Measurements from ENCODE around the gene DZIP3.
"Not testable (repeated sequence)": the region's sequence is repeated elsewhere in the genome, so short reads cannot be mapped to it uniquely, and the experiment has no call there.

The DZIP3 gene

GRCh38 chr3:108599677-108600409 is 10.3 kb downstream of the DZIP3 start:
- DNase-seq = no peak

DNA sequence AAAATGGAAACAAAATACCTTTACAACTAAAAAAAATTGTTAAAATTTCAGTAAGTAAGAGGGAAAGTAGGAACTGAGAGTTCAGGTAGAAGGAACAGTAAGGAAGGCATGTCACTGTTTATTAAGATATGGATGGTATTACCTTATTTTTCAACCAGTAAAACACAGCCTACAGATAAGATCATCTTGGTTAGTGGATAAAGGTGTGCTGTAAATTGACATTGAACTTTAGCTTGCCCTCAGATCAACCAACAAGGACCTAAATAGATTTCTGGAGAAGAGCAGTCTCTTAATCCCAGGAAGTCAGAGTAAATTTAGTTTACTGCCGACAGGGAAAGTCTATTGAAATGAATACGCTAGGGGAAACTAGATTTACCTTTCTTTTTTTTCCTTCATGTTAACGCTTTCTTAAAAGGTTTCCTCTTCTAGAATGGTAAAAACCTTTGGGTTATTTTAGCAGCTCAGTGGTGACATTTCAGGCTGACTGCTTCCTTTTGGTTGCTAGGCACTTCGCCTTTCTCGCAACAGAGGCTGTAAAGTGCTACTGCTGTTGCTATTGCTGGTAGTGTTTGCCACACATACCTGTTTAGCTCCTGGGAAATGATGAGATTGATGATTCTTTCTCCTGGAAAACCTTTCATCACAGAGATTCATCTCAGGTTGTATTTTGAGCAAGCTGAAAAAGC is 12.9 kb downstream of the DZIP3 start:
- peak in 4 of 6 experiments; percentile 15 to 64 (median 50) for DNase-seq

DNA sequence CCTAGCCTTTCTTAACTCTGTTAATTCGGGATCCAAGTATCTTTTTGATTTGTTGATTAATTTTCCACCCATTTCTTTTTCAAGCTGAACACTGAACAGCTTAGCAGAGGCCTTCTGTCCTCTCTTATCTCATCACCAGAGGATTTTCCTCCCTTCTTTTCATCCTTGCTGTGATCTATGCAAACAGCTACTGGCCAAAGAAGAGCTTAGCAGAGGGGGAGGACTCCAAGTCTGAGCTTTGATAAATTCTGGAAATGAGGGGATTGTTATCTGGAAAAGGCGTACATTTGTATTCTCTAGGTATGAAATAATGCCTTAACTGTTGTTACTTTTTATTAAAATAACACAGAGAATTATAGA is 13.4 kb downstream of the DZIP3 start:
- no peak for DNase-seq

- DNase-seq = peak in 3 of 6 experiments; percentile 40 to 50 (median 49)
Measured at GRCh38 chr3:108603691-108604090, 14.2 kb downstream of the DZIP3 start.

DNA sequence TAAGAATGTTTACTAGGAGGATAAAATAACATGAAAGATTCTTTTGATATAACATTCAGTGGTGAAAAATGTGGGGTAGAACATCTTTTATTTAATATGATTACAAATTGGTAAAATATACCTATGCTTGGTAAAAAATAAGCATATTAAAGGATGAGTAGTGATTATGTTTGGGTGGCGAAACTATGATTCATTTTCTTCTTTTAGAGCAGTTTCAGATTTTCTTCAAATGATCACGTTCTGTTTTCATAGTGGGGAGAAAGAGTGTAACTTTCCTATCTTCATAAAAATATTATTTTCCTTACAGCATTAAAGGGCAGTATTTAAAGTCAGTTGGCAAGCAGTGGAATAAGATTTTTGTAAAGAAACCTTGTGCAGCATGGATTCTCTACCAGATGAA is 15.5 kb downstream of the DZIP3 start:
- DNase-seq = no peak

DNA sequence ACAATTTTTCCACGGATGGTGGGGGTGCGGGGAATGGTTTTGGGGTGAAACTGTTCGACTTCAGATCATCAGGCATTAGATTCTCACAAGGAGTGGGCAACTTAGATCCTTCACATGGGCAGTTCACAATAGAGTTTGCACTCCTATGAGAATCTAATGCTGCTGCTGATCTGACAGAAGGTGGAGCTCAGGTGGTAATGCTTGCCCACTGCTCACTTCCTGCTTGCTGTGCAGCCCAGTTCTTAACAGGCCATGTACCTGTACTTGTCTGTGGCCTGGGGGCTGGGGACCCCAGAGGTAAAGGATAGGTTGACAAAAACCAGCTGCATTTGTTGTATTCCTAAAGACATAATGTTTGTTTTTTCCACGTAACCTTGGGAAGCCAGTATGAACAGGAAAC is 16.0 kb downstream of the DZIP3 start:
- DNase-seq = peak in 1 of 6 experiments; percentile 23

DNA sequence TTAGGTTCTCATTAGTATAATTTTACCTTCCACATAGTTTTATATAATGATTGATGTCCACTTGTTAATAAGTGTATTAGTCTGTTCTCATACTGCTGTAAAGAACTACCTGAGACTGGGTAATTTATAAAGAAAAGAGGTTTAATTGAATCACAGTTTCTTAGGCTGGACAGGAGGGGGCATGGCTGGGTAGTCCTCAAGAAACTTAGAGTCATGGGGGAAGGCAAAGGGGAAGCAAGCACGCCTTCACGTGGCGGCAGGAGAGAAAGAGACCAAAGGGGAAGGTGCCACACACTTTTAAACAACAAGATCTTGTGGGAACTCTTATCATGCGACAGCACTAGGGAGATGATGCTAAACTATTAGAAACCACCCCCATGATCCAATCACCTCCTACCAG is 19.2 kb downstream of the DZIP3 start:
- no peak for DNase-seq

- no peak for DNase-seq
Measured at GRCh38 chr3:108610651-108611050, 21.1 kb downstream of the DZIP3 start.

DNA sequence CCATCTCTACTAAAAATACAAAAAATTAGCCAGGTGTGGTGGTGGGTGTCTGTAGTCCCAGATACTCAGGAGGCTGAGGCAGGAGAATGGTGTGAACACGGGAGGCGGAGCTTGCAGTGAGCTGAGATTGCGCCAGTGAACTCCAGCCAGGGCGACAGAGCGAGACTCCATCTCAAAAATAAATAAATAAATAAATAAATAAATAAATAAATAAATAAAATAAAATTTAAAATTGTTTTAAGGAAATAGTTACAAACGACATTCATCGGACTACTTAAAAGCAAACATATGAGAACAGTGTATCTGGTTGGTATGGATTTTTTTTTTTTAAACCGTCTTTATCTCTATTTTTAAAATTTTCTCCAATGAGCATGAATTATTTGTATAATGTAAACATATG is 26.6 kb downstream of the DZIP3 start:
- DNase-seq = not testable (repeated sequence)

GRCh38 chr3:108620250-108620649 is 30.7 kb downstream of the DZIP3 start:
- no peak for DNase-seq

DNA sequence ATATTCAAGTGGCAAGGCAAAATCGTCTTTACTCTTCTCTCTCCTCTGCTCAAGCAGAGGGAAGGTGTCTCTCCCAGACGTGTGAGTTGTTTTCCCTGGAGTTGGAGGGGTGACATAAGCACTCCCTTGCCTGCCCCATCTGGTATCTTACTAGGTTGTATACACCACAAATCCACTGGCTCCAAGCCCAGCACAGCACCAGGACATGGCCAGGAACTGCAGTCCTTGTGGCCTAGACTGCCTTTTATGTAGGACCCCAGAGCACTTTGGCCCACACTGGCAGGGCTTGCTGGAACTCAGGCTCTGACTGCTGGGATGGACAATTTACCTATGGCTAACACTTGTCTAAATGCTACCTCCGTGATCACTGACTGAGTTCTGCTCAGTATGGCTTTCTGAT is 34.0 kb downstream of the DZIP3 start:
- no peak for DNase-seq

DNA sequence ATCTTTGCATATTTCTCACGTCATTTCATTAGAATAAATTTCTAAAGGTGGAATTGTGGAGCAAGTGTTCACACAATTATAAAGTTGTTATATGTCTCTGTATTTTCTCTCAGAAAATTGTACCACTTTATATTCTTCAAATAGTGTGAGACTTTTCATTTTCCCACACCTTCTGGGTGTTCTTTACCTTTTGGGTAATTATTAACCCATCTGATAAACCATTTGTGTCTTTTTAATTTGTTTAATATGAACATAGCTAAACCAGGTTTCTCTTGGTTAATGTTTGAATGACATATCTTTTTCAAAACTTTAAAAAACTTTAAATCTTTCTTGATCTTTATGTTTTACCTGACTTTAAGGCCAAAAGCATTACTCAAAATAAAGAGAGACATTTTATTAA is 40.5 kb downstream of the DZIP3 start:
- DNase-seq = no peak

GRCh38 chr3:108642526-108642925 is 53.0 kb downstream of the DZIP3 start:
- no peak for DNase-seq

DNA sequence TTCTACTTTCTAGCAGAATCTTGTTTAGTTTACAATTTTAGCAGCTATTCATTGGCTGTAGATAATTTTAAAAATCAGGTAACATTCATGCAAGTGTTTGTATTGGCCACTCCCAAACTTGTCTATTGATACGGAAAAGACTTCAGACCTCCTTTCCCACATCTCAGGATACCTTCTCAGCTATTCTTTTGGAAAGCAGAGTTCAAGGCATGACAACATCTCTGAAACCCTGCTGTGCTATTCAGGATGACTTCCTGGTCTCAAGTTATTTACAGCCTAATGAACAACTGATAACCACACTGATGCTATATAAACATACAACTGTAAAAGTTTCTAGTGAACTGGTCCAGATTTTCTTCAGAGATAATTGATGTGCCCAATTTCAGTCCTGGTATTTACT is 55.8 kb downstream of the DZIP3 start:
- no peak for DNase-seq

GRCh38 chr3:108655664-108656063 is 66.1 kb downstream of the DZIP3 start:
- not testable (repeated sequence) for DNase-seq

DNA sequence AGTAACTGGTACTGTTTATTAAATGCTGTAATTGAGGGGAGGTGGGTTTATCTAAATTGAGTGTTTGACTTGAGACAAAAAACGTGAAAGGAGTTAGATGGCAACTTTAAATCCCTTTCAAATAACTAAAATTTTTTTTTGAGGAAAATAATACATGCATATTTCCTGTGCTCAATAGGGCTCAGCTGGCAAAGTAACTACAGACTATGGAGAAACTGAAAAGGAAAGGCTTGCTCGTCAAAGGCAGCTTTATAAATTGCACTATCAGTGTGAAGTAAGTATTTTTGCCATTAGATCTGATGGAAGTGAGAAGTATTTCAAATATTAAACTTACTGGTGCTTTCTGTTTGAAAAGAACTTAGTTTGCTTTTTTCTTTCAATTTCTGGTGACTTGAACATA is 72.2 kb downstream of the DZIP3 start:
- DNase-seq = no peak

GRCh38 chr3:108662142-108662738 is 72.7 kb downstream of the DZIP3 start:
- DNase-seq = peak in 5 of 6 experiments; percentile 26 to 80 (median 58)

GRCh38 chr3:108664266-108664665 is 74.7 kb downstream of the DZIP3 start:
- DNase-seq = no peak

GRCh38 chr3:108667312-108667711 is 77.8 kb downstream of the DZIP3 start:
- DNase-seq = no peak

GRCh38 chr3:108669208-108669607 is 79.7 kb downstream of the DZIP3 start:
- DNase-seq = no peak

GRCh38 chr3:108672701-108673100 is 83.2 kb downstream of the DZIP3 start:
- DNase-seq = no peak

DNA sequence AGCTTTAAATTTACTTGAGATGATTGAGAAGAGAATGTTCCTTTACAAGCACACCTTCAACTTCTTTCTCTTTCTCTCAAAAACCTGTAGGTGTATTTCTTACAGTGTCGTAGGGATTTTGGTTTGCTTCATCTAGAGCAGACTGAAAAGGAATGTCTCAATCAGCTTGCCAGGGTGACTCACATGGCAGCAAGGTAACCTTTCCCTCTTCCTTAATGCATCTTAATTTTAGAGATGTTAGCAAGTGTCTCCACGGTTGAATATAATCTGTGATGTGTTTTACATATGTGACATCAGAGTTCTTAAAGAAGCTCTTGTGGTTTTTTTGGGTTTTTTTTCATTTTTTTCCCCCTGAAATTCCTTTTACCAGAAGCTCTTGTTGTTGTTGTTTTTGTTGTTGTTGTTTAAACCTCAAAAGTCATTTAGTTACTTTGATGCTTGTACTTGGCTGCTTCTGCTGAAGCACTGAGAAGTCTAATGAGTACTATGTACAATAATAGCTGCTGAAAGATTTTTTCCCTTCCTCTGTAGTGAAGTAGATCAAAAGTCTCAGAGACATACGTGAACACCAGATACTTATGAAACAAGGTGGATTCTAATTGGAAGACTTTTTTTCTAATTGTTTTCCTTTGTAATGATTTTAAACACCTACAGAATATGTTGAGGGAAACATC is 84.6 kb downstream of the DZIP3 start:
- DNase-seq = no peak

DNA sequence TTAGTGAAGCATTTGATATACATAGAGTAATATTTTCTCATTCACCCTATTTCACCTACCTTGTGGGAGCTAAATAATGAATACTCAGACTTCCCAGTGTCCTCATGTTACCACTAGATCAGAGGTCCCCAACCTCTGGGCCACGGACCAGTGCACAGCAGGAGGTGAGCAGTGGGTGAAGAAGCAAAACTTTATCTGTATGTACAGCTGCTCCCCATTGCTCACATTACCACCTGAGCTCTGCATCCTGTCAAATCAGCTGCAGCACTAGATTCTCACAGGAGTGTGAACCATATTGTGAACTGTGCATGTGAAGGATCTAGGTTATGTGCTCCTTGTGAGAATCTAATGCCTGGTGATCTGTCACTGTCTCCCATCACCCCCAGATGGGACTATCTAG is 88.3 kb downstream of the DZIP3 start:
- no peak for DNase-seq

DNA sequence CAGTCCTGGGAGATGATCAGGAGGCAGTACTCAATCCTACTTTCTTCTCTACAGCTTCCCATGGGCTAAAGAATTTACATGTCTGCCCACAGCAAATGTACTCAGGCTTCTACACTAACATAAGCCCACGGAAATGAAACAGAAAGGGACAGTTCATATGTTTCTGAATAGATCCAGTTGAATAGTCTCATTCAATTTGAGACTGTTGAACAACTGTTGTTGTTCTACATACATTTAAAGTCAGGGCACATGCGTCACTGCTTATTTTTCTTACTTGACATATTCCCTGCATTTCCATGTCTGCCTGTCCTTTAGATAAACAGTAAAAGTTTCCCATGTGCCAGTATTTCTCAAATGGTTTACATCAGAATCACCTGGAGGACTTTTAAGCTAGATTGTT is 102.8 kb downstream of the DZIP3 start:
- DNase-seq = not testable (repeated sequence)

All from stimulated activated naive CD4-positive, alpha-beta T cell (primary cell).